HepG2 (cell line): ENCODE results near the gene FGD4. TPM values are rescaled to one million over a fixed set of nuclear protein-coding genes. Genes with fewer than 3 reads are reported as not detected.
A peak's percentile ranks its signal among the peaks of the same experiment; 100 is the strongest.

Source experiments
- ATAC-seq: fragments of 200-7000 bp; cut with Tn5 transposase; 3 replicates; pipeline ENCODE4 v1.9.1; 2020; ENCODE audit warnings: mild to moderate bottlenecking, moderate library complexity
- BruUV-seq: library from RNA; stranded (reverse); fragments of 400-500 nt; replicated peaks from 2 replicates; lab custom pipeline; 2021; lab: Mats Ljungman, UMichigan
- CTCF ChIA-PET: fragments of 300-600 bp; formaldehyde crosslinking; extraction: SDS; loops from one replicate; lab custom pipeline; 2021; ENCODE audit warnings: low total read pairs, inconsistent platforms, low intra/inter-chr PET ratio; lab: Yijun Ruan, JAX
- POLR2A ChIA-PET: fragments of 350-600 bp; sonication (Branson Sonifier 250); formaldehyde crosslinking; loops from one replicate; lab custom pipeline; 2020; ENCODE audit warnings: antibody characterized with exemption, inconsistent platforms; lab: Yijun Ruan, JAX
- DNase-seq: peaks from one replicate; pipeline ENCODE4 v3.0.0-alpha.2; 2015; ENCODE audit warnings: low spot score
- FAIRE-seq: peaks from 3 replicates; lab custom pipeline; 2011; peaks lifted over from hg19 to GRCh38; lab: Jason Lieb, UNC
- H2AFZ ChIP-seq: one replicate; pipeline ENCODE4 v1.6.1; 2011; ENCODE audit warnings: low read length, inconsistent platforms
- H3K27ac ChIP-seq: fragments of 300-600 bp; 3 replicates; pipeline ENCODE4 v1.8.0; 2011; ENCODE audit warnings: mixed run types, mild to moderate bottlenecking, mixed read lengths, low read length, inconsistent platforms; ENCODE audit not compliant: insufficient read depth; ENCODE audit errors: extremely low read length
- H3K27me3 ChIP-seq, 2 experiments: fragments of 200-600 bp in 1 of 2; 2 replicates in 1 of 2; 3 replicates in 1 of 2; pipeline versions ENCODE4 v1.6.0 to v1.8.0; 2011; ENCODE audit warnings: low read length in 2 of 2, mild to moderate bottlenecking in 2 of 2, moderate library complexity in 2 of 2, inconsistent platforms in 1 of 2; ENCODE audit not compliant: insufficient read depth in 2 of 2, control insufficient read depth in 1 of 2
- H3K36me3 ChIP-seq, 2 experiments: fragments of 200-600 bp in 1 of 2; replicated peaks in 1 of 2; 2 replicates in 1 of 2; 3 replicates in 1 of 2; pipeline versions ENCODE4 v1.5.1 to v1.8.0; 2011; ENCODE audit warnings: low read length in 2 of 2, inconsistent platforms in 1 of 2; ENCODE audit not compliant: insufficient read depth in 2 of 2, control insufficient read depth in 1 of 2
- H3K4me1 ChIP-seq: 2 replicates; pipeline ENCODE4 v1.5.1; 2012; ENCODE audit warnings: low read length, inconsistent platforms; ENCODE audit not compliant: insufficient read depth
- H3K4me2 ChIP-seq: 2 replicates; pipeline ENCODE4 v1.6.0; 2011; ENCODE audit warnings: low read depth, low read length, inconsistent platforms
- H3K4me3 ChIP-seq, 3 experiments: fragments of 200-600 bp in 1 of 3; sonication (generic), shearing (Covaris generic) in 1 of 3; replicated peaks in 1 of 3; 2 replicates each; pipeline ENCODE4 v1.5.1; 2011 to 2016; ENCODE audit warnings: low read length in 3 of 3, inconsistent platforms in 2 of 3, low read depth in 2 of 3, mild to moderate bottlenecking in 2 of 3, control low read depth in 1 of 3, mixed read lengths in 1 of 3; ENCODE audit not compliant: insufficient read depth in 1 of 3
- H3K79me2 ChIP-seq: one replicate; pipeline ENCODE4 v1.6.1; 2011; ENCODE audit warnings: low read length, inconsistent platforms; ENCODE audit not compliant: insufficient read depth
- H3K9ac ChIP-seq: 2 replicates; pipeline ENCODE4 v1.6.0; 2011; ENCODE audit warnings: mild to moderate bottlenecking, low read depth, low read length, inconsistent platforms; ENCODE audit not compliant: insufficient read depth
- H3K9me3 ChIP-seq: 2 replicates; pipeline ENCODE4 v1.5.1; 2012; ENCODE audit warnings: mild to moderate bottlenecking, low read length
- H4K20me1 ChIP-seq: 2 replicates; pipeline ENCODE4 v1.6.0; 2011; ENCODE audit warnings: inconsistent platforms, mild to moderate bottlenecking, low read length, moderate library complexity; ENCODE audit not compliant: insufficient read depth
- BORCS8-MEF2B ChIP-seq: sonication (generic); formaldehyde crosslinking; IDR thresholded peaks from 2 replicates; pipeline ENCODE4 v1.8.0; 2022; ENCODE audit warnings: mild to moderate bottlenecking, missing genetic modification reagents
- CEBPZ ChIP-seq: IDR thresholded peaks from 2 replicates; pipeline ENCODE4 v1.6.1; 2012; ENCODE audit warnings: low read length, improper control_type of control experiment
- GTF3A ChIP-seq: sonication (generic); formaldehyde crosslinking; conservative IDR thresholded peaks from 2 replicates; pipeline ENCODE4 v1.4.0; 2020; ENCODE audit warnings: mild to moderate bottlenecking, missing genetic modification reagents
- HHEX ChIP-seq: IDR thresholded peaks from 2 replicates; pipeline ENCODE4 v1.6.1; 2016; ENCODE audit warnings: control low read depth
- MTA3 ChIP-seq: sonication (generic); formaldehyde crosslinking; IDR thresholded peaks from 2 replicates; pipeline ENCODE4 v1.4.0; 2020; ENCODE audit warnings: missing genetic modification reagents
- NFKB2 ChIP-seq: sonication (generic); formaldehyde crosslinking; IDR thresholded peaks from 2 replicates; pipeline ENCODE4 v1.4.0; 2020; ENCODE audit warnings: missing genetic modification reagents, borderline replicate concordance
- NR2F1 ChIP-seq, 2 experiments: fragments of 450-650 bp in 1 of 2; formaldehyde crosslinking in 1 of 2; IDR thresholded peaks; 2 replicates each; pipeline versions ENCODE4 v1.5.0 to v1.6.1; 2016 to 2020; ENCODE audit warnings: mild to moderate bottlenecking in 1 of 2, missing compliant biosample characterization in 1 of 2, missing genetic modification reagents in 1 of 2, moderate library complexity in 1 of 2
- PITX1 ChIP-seq: sonication (generic); formaldehyde crosslinking; IDR thresholded peaks from 2 replicates; pipeline ENCODE4 v1.5.1; 2020; ENCODE audit warnings: mild to moderate bottlenecking, missing genetic modification reagents
- RAD51 ChIP-seq: fragments of 450-650 bp; IDR thresholded peaks from 2 replicates; pipeline ENCODE4 v1.6.1; 2016; ENCODE audit warnings: borderline replicate concordance
- TP53 ChIP-seq: sonication (generic); formaldehyde crosslinking; conservative IDR thresholded peaks from 2 replicates; pipeline ENCODE4 v1.4.0; 2020; ENCODE audit warnings: missing genetic modification reagents
- ZNF414 ChIP-seq: sonication (generic); formaldehyde crosslinking; IDR thresholded peaks from 2 replicates; pipeline ENCODE4 v1.5.0; 2020; ENCODE audit warnings: missing genetic modification reagents
- ZNF629 ChIP-seq: sonication (generic); formaldehyde crosslinking; conservative IDR thresholded peaks from 2 replicates; pipeline ENCODE4 v1.5.0; 2020; ENCODE audit warnings: missing genetic modification reagents
- ZNF644 ChIP-seq: IDR thresholded peaks from 2 replicates; pipeline ENCODE4 v1.6.1; 2016; ENCODE audit warnings: low read depth
- ZNF776 ChIP-seq: sonication (generic); formaldehyde crosslinking; IDR thresholded peaks from 2 replicates; pipeline ENCODE4 v1.4.0; 2020; ENCODE audit warnings: mild to moderate bottlenecking, missing genetic modification reagents
- ZNF784 ChIP-seq: sonication (generic); formaldehyde crosslinking; IDR thresholded peaks from 2 replicates; pipeline ENCODE4 v1.5.1; 2020; ENCODE audit warnings: missing genetic modification reagents, mild to moderate bottlenecking, borderline replicate concordance
- ZSCAN12 ChIP-seq: sonication (generic); formaldehyde crosslinking; IDR thresholded peaks from 2 replicates; pipeline ENCODE4 v1.9.0; 2021; ENCODE audit warnings: mild to moderate bottlenecking, missing genetic modification reagents
- ZZZ3 ChIP-seq: sonication (generic); formaldehyde crosslinking; IDR thresholded peaks from 2 replicates; pipeline ENCODE4 v1.4.0; 2020; ENCODE audit warnings: missing genetic modification reagents, mild to moderate bottlenecking, borderline replicate concordance
- WGBS: methylation state at CpG from one replicate; pipeline ENCODE4 v1.1.6; 2017; ENCODE audit warnings: low lambda C conversion rate; 5-methylcytosine and 5-hydroxymethylcytosine counted together
- in situ Hi-C: cut with HindIII; loops from 2 replicates; pipeline ENCODE4 v1.10.0; 2017; ENCODE audit warnings: low pct_unique_long_range_greater_than_20kb; ENCODE audit not compliant: extremely low pct_ligation_motif_present
- intact Hi-C: fragments of 100-400 bp; cut with micrococcal nuclease; formaldehyde crosslinking; loops from one replicate; pipeline ENCODE4 v1.10.0; 2022; ENCODE audit not compliant: unreplicated experiment
- polyA plus RNA-seq, 8 experiments: library from polyadenylated mRNA; depleted of rRNA in 3 of 8; stranded (reverse) in 7 of 8; unstranded in 1 of 8; fragments of >200 nt; fragmentation: Illumina TruSeq in 4 of 8; extraction: Trizol in 4 of 8; gene quantifications; 2 replicates each; pipeline versions ENCODE4 v1.2.1 to v1.2.3, GENCODE V29; 2011 to 2016; ENCODE audit warnings: low read depth in 4 of 8, missing spikeins in 1 of 8, mixed read lengths in 1 of 8; ENCODE audit not compliant: insufficient read depth in 1 of 8
- total RNA-seq, 5 experiments: library from RNA; depleted of rRNA; stranded (reverse); fragments of >200 nt; fragmentation: Illumina TruSeq; extraction: Trizol; gene quantifications; 2 replicates each; pipeline ENCODE4 v1.2.3, GENCODE V29; 2016; ENCODE audit warnings: low read depth in 1 of 5

FGD4 gene
- total and polyA plus RNA-seq, 2 of the 13 experiments (the other 11 are each of a cell fraction or from before 2014, with no cell fraction given): 4.6 to 6.6 TPM

- Histone ChIP-seq H3K27ac (no peak overlapping the region), H3K9ac (no peak overlapping the region), H4K20me1 (no peaks in the 10 kb centered on the region), H3K4me1 (peaks cover 11% of the 10 kb centered on the region), H3K4me3 (no peak overlapping the region), H3K79me2 (no peaks in the 10 kb centered on the region), H3K4me2 (no peak overlapping the region), H3K9me3 (no peaks in the 10 kb centered on the region), H3K27me3 (no peaks in the 10 kb centered on the region), H3K36me3 (no peaks in the 10 kb centered on the region), H2AFZ (no peak overlapping the region)
- CTCF ChIA-PET: no interaction called here
- POLR2A ChIA-PET: no interaction called here
- WGBS: 65% methylated on average over 1 of the region's 1 CpG
- DNase-seq: no peak
- FAIRE-seq: no peak
- no peak for ATAC-seq
- no TSS peak for BruUV-seq
- in situ Hi-C loops (no loop called here), intact Hi-C loops (no loop called here)
- TF ChIP-seq ZNF629 (peak; percentile 65), CEBPZ (no peak)
These were observed 84.6 kb downstream of the FGD4 start for GRCh38 chr12:32483993-32484392.

GRCh38 chr12:32486158-32486557, 86.8 kb downstream of the FGD4 start:
- FAIRE-seq: no peak
- no peaks in the 10 kb centered on the region for H3K4me1 ChIP-seq
- H3K36me3 ChIP-seq: no peaks in the 10 kb centered on the region
- no peak overlapping the region for H3K27ac ChIP-seq
- intact Hi-C loops: no loop called here
- no peak for DNase-seq
- WGBS: 50% methylated on average over 2 of the region's 2 CpGs
- no peaks in the 10 kb centered on the region for H3K27me3 ChIP-seq
- no peak overlapping the region for H3K9ac ChIP-seq
- ChIA-PET CTCF (no interaction called here), POLR2A (no interaction called here)
- no peak overlapping the region for H3K4me3 ChIP-seq
- no peak overlapping the region for H3K4me2 ChIP-seq
- in situ Hi-C loops: no loop called here
- H2AFZ ChIP-seq: no peak overlapping the region
- no peaks in the 10 kb centered on the region for H4K20me1 ChIP-seq
- ATAC-seq: no peak
- no peaks in the 10 kb centered on the region for H3K9me3 ChIP-seq
- H3K79me2 ChIP-seq: no peaks in the 10 kb centered on the region
- no TSS peak for BruUV-seq
- TF ChIP-seq HHEX (CRISPR knock-in tag) (no peak), GTF3A (CRISPR knock-in tag) (no peak), ZNF414 (CRISPR knock-in tag) (no peak), BORCS8-MEF2B (no peak), ZZZ3 (CRISPR knock-in tag) (no peak), TP53 (no peak), ZNF644 (CRISPR knock-in tag) (no peak), MTA3 (CRISPR knock-in tag) (no peak), PITX1 (CRISPR knock-in tag) (no peak), RAD51 (no peak), ZSCAN12 (CRISPR knock-in tag) (no peak), NFKB2 (CRISPR knock-in tag) (no peak), NR2F1 (CRISPR knock-in tag; IDR thresholded peaks at IDR 0.05) (no peak), ZNF776 (CRISPR knock-in tag) (no peak), ZNF784 (CRISPR knock-in tag) (no peak)
